PFSK-1 (cell line): ENCODE data around the gene PSMB9.

Experiments
- FOXP2 ChIP-seq: optimal IDR thresholded peaks from 2 replicates; pipeline ENCODE3; 2011; ENCODE audit warnings: borderline replicate concordance, control low read depth, inconsistent platforms; ENCODE audit not compliant: insufficient read depth; ENCODE audit errors: extremely low read length, extremely low read depth
- POLR2AphosphoS5 ChIP-seq: IDR thresholded peaks from 2 replicates; pipeline ENCODE4 v1.6.1; 2012; ENCODE audit warnings: low read depth, mild to moderate bottlenecking, control low read depth, low read length, moderate library complexity
- SIN3A ChIP-seq: IDR thresholded peaks from 2 replicates; pipeline ENCODE4 v1.6.1; 2012; ENCODE audit warnings: mild to moderate bottlenecking, low read length, moderate library complexity, borderline replicate concordance; ENCODE audit not compliant: insufficient read depth
- TAF1 ChIP-seq: IDR thresholded peaks from 2 replicates; pipeline ENCODE4 v1.6.1; 2012; ENCODE audit warnings: low read length, control low read depth, borderline replicate concordance; ENCODE audit not compliant: insufficient read depth
- TF ChIP-seq, protein P1 (sequence below), 2 experiments: IDR thresholded peaks; 2 replicates each; pipeline versions ENCODE4 v1.6.1 to v1.8.0; 2011 to 2012; ENCODE audit warnings: low read depth in 2 of 2, low read length in 2 of 2, control low read depth in 1 of 2, inconsistent platforms in 1 of 2, mild to moderate bottlenecking in 1 of 2, moderate library complexity in 1 of 2; ENCODE audit not compliant: insufficient read depth in 1 of 2

PSMB9 gene

DNA sequence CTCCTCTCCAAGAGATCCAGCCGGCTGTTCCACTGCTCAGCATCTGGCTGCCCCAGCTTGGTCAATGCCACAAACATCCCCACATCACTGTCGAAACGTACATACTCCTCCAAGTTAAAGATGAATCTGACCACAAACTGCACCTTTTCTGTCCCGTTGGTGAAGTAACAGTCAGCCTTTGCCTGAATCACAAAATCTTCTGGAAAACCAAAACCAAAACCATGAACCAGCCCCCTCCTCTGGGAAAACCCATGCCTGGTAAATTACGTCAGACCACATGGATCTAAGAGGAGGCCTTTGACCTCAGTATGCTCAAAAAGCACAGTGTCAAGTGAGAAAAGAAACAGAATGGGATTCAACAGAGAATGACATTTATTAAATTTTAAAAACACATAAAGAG lies 38.9 kb upstream of the PSMB9 start:
- TF ChIP-seq TAF1 (no peak), SIN3A (no peak), FOXP2 (no peak), POLR2AphosphoS5 (no peak)
- TF ChIP-seq, protein P1, sequence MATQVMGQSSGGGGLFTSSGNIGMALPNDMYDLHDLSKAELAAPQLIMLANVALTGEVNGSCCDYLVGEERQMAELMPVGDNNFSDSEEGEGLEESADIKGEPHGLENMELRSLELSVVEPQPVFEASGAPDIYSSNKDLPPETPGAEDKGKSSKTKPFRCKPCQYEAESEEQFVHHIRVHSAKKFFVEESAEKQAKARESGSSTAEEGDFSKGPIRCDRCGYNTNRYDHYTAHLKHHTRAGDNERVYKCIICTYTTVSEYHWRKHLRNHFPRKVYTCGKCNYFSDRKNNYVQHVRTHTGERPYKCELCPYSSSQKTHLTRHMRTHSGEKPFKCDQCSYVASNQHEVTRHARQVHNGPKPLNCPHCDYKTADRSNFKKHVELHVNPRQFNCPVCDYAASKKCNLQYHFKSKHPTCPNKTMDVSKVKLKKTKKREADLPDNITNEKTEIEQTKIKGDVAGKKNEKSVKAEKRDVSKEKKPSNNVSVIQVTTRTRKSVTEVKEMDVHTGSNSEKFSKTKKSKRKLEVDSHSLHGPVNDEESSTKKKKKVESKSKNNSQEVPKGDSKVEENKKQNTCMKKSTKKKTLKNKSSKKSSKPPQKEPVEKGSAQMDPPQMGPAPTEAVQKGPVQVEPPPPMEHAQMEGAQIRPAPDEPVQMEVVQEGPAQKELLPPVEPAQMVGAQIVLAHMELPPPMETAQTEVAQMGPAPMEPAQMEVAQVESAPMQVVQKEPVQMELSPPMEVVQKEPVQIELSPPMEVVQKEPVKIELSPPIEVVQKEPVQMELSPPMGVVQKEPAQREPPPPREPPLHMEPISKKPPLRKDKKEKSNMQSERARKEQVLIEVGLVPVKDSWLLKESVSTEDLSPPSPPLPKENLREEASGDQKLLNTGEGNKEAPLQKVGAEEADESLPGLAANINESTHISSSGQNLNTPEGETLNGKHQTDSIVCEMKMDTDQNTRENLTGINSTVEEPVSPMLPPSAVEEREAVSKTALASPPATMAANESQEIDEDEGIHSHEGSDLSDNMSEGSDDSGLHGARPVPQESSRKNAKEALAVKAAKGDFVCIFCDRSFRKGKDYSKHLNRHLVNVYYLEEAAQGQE (IDR thresholded peaks at IDR 0.05; ENCODE audit: insufficient read depth in 1 of 2, low read depth in 2 of 2, low read length in 2 of 2), result no peak

DNA sequence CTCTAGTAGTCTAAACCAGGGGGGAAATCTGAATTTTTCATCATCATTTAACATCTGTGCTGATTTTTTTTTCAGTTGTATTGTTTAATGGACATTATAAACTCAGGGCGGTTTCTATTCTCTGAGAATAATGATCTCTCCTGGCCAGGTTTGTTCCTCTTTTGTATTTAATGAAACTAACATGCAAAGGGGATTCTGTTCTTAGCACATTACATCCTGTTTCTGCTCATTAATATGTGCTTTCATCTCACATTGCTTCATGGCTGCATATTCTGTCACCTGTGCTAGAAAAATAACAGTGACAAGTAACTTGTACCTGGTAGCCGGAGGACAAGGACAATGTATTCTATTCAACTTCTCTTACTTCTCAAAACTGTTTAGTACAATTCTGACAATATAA lies 38.0 kb upstream of the PSMB9 start:
- TF ChIP-seq TAF1 (no peak), FOXP2 (no peak), POLR2AphosphoS5 (no peak), SIN3A (no peak)
- TF ChIP-seq, protein P1 (IDR thresholded peaks at IDR 0.05; ENCODE audit: insufficient read depth in 1 of 2, low read depth in 2 of 2, low read length in 2 of 2), result no peak

DNA sequence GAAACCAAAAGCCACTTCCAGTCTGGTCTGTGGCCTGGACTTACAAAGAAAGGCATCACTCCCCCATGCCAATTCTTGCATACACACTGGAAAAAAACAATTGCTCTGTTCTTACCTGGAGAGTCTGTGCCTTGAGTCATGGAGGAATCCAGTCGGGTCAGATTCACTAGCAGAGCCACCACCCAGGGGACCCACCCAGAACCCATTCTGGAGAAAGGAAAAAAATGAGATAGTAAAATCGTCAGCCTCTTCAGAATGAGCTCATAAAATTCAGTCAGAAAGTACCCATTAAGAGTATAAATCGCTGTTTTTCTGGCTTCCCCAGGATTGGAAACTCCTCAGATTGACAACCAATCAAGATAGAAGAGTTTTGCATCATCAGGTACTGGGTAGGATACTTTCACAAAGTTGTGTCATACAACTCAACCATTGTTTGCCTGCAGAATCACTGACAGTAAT lies 37.2 kb upstream of the PSMB9 start, which contains the start of gene HLA-DOB:
Gene HLA-DOB (minus strand): TSS at position 257 of the 459 bp plus-strand sequence. CDS start 51 bp downstream, at position 206.
- TF ChIP-seq FOXP2 (no peak), TAF1 (no peak), POLR2AphosphoS5 (no peak), SIN3A (no peak)
- TF ChIP-seq, protein P1 (IDR thresholded peaks at IDR 0.05; ENCODE audit: insufficient read depth in 1 of 2, low read depth in 2 of 2, low read length in 2 of 2), result no peak

DNA sequence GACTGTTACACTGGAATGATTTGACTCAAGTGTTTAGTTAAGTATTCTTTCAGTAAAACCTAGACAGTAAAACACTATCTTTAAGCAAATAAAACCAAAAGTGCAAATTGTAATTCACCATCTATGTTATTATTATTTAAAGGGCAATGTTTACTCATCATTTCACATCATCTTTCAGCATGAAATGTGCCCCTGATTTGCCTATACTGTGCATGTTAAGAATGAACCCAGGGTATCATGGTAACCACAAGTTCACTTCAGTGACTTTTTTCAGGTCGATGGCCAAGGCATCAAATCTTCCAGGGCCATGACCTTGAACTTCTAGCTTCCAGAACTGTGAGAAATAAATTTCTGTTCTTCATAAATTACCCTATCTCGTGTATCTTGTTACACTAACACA lies 35.1 kb upstream of the PSMB9 start:
- TF ChIP-seq FOXP2 (no peak), POLR2AphosphoS5 (no peak), TAF1 (no peak), SIN3A (no peak)
- TF ChIP-seq, protein P1 (IDR thresholded peaks at IDR 0.05; ENCODE audit: insufficient read depth in 1 of 2, low read depth in 2 of 2, low read length in 2 of 2), result no peak

DNA sequence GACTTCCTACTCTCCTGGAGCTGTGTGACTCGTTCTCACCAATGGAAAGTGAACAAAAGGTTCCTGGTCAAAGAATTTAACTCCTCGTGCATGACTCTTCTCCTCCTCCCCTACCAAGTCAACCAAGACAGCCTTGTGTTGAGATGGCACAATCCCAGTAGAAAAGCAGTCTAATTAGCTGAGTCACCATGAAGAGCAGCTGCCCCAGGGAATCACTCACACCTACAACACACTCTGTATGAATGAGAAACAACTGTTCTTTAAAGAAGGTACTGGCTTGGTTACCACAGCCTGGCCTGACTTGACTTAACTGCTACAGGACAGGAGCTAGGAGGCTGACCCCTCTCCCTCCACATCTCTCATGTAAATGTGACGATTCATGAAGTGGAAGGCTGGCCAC lies 34.3 kb upstream of the PSMB9 start:
- no peak for TF ChIP-seq POLR2AphosphoS5
- no peak for TF ChIP-seq SIN3A
- TF ChIP-seq TAF1, result no peak
- TF ChIP-seq, protein P1 (IDR thresholded peaks at IDR 0.05; ENCODE audit: insufficient read depth in 1 of 2, low read depth in 2 of 2, low read length in 2 of 2), result no peak
- TF ChIP-seq FOXP2, result no peak
